Lower leg skin (tissue), 3 donors: ENCODE results near the gene ENO2.

ENCODE experiments used
- POLR2A ChIP-seq, 2 donors: fragments of 450-650 bp; IDR thresholded peaks; one replicate each; pipeline ENCODE4 v1.6.1; 2016 to 2017; ENCODE audit warnings: antibody characterized with exemption in 2 of 2, mild to moderate bottlenecking in 1 of 2, moderate library complexity in 1 of 2
- TF ChIP-seq, protein P1 (sequence below), 3 donors: fragments of 450-650 bp; IDR thresholded peaks; one replicate each; pipeline ENCODE4 v1.5.1; 2016; ENCODE audit warnings: antibody characterized with exemption in 3 of 3, mild to moderate bottlenecking in 3 of 3, moderate library complexity in 2 of 3

DNA sequence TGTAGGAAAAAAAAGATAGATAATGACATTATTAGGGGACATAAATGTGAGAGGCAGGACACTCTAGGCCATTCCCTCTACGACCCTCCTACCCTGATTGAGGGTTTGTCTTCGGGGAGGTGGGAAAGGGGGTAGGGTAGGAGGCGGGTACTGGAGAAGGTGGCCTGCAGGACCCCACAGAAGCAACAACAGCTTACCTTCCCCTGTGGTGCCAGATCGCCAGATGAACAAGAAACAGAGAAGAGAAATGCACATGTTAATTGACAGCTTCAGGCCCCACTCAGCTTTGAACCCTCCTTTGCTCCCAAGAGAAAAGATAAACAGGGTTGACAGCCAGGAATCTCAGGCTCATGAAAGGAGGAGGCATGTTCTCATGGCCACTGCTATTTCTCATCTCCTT is 51.3 kb downstream of the ENO2 start:
- TF ChIP-seq, protein P1, sequence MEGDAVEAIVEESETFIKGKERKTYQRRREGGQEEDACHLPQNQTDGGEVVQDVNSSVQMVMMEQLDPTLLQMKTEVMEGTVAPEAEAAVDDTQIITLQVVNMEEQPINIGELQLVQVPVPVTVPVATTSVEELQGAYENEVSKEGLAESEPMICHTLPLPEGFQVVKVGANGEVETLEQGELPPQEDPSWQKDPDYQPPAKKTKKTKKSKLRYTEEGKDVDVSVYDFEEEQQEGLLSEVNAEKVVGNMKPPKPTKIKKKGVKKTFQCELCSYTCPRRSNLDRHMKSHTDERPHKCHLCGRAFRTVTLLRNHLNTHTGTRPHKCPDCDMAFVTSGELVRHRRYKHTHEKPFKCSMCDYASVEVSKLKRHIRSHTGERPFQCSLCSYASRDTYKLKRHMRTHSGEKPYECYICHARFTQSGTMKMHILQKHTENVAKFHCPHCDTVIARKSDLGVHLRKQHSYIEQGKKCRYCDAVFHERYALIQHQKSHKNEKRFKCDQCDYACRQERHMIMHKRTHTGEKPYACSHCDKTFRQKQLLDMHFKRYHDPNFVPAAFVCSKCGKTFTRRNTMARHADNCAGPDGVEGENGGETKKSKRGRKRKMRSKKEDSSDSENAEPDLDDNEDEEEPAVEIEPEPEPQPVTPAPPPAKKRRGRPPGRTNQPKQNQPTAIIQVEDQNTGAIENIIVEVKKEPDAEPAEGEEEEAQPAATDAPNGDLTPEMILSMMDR (IDR thresholded peaks at IDR 0.05) = no peak
- no peak for TF ChIP-seq POLR2A (IDR thresholded peaks at IDR 0.05)
